Activated T-cell treated with anti-CD3 and anti-CD28 coated beads, Interleukin-2, amount 50 U/mL, for 4 hours (primary cell): Measurements from ENCODE around the gene PHF2. TPM values are rescaled to one million over a fixed set of nuclear protein-coding genes. Genes with fewer than 3 reads are reported as not detected.
A peak's percentile ranks its signal among the peaks of the same experiment; 100 is the strongest.

Experiments used
- ATAC-seq, 2 donors: fragments of 200-7000 bp; cut with Tn5 transposase; one replicate each; pipeline ENCODE4 v1.10.0; 2021
- DNase-seq: peaks from one replicate; pipeline ENCODE4 v3.0.0-alpha.2; 2020
- H3K27me3 Mint-ChIP-seq: one replicate; pipeline ENCODE4 v1.8.0; 2021; ENCODE audit warnings: low read depth, mixed read lengths
- H3K36me3 Mint-ChIP-seq: one replicate; pipeline ENCODE4 v1.8.0; 2022; ENCODE audit warnings: mixed read lengths; ENCODE audit not compliant: insufficient read depth
- H3K4me1 Mint-ChIP-seq: one replicate; pipeline ENCODE4 v1.8.0; 2021; ENCODE audit warnings: low read depth, mixed read lengths
- H3K4me3 Mint-ChIP-seq: one replicate; pipeline ENCODE4 v1.8.0; 2021; ENCODE audit warnings: mild to moderate bottlenecking, moderate library complexity, mixed read lengths
- H3K9me3 Mint-ChIP-seq: one replicate; pipeline ENCODE4 v1.8.0; 2021; ENCODE audit warnings: mixed read lengths
- total RNA-seq, 3 donors: library from RNA; stranded (reverse); gene quantifications; one replicate each; pipeline ENCODE4 v1.2.1, GENCODE V29; 2021

Gene PHF2
- total RNA-seq, 3 donors from 2014 or later = 19.2 to 20.8 (median 20.8) TPM

GRCh38 chr9:93597142-93597706 lies 20.8 kb downstream of the PHF2 start:
- H3K4me1 Mint-ChIP-seq = peaks cover 56% of the 10 kb centered on the region
- H3K9me3 Mint-ChIP-seq = no peaks in the 10 kb centered on the region
- no peak for ATAC-seq

GRCh38 chr9:93597871-93598646 lies 21.7 kb downstream of the PHF2 start:
- H3K4me1 Mint-ChIP-seq = peaks cover 55% of the 10 kb centered on the region
- H3K36me3 Mint-ChIP-seq = no peaks in the 10 kb centered on the region
- DNase-seq = no peak
- no peaks in the 10 kb centered on the region for H3K9me3 Mint-ChIP-seq
- H3K27me3 Mint-ChIP-seq = no peaks in the 10 kb centered on the region
- ATAC-seq = no peak
- H3K4me3 Mint-ChIP-seq = no peak overlapping the region

More at GRCh38 chr9:93597142-93597706, 20.8 kb downstream of the PHF2 start:
- no peaks in the 10 kb centered on the region for H3K36me3 Mint-ChIP-seq
- H3K4me3 Mint-ChIP-seq = no peak overlapping the region
- H3K27me3 Mint-ChIP-seq = no peaks in the 10 kb centered on the region
- DNase-seq = no peak

DNA sequence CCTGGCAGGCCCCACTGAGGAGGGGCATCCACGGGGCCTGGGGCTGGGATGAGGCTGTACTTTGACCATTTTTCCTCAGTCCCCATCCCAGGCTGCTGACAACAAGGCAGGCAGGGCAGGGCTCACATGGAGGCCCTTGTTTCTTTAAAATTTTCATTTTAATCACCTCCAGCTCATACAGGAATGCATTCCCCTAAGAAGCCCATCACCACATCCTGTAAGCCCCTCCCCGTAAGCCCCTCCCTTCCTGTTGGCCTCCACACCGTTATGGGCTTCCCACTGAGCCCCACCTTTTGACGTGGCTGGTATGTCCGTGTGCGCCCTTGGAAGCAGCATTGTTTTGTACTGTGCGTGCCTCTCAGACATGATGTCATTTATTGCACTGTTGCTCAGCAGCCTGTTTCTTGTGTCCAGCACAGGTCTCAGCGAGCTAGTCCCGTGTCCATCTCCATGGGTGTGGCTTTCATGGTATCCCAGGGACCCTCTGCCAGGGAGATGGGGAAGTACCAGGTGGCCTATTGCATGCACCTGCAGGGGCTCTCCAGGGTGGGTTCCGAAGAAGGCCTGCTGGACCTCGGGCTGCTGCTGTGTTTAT lies 22.4 kb downstream of the PHF2 start:
- DNase-seq (no peak), ATAC-seq (peak in 1 of 2 donors; percentile 30)
- peak overlapping the region; percentile 16 for H3K4me3 Mint-ChIP-seq
- no peaks in the 10 kb centered on the region for H3K9me3 Mint-ChIP-seq
- H3K36me3 Mint-ChIP-seq = peaks cover 3% of the 10 kb centered on the region
- peaks cover 55% of the 10 kb centered on the region for H3K4me1 Mint-ChIP-seq
- no peaks in the 10 kb centered on the region for H3K27me3 Mint-ChIP-seq

GRCh38 chr9:93599571-93600403 lies 23.4 kb downstream of the PHF2 start:
- Mint-ChIP-seq H3K9me3 (no peaks in the 10 kb centered on the region), H3K4me1 (peaks cover 55% of the 10 kb centered on the region), H3K36me3 (peaks cover 5% of the 10 kb centered on the region), H3K4me3 (no peak overlapping the region), H3K27me3 (no peaks in the 10 kb centered on the region)
- ATAC-seq = peak in 1 of 2 donors; percentile 38
- no peak for DNase-seq

DNA sequence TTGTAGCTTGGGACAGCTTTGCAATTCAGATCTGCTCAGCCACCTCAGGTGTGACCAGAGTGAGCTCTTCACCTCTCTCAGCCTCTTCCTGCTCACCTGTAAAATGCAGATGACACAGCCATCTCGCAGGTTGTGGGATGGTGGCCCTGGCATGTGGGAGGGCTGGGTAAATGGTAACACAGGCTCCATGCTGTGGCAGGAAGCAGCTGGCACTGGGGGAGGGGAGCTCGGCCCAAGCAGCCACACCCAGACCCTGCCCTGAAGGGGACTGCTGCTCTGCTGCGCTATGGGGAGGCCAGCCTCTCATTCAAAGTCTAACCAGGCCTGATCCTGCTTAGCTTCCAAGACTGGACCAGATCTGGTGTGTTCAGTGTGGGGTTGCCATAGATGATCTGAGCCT lies 24.1 kb downstream of the PHF2 start:
- ATAC-seq (peak in 1 of 2 donors; percentile 19), DNase-seq (no peak)
- Mint-ChIP-seq H3K4me1 (peaks cover 56% of the 10 kb centered on the region), H3K27me3 (no peaks in the 10 kb centered on the region), H3K4me3 (no peak overlapping the region), H3K36me3 (peaks cover 11% of the 10 kb centered on the region), H3K9me3 (peaks cover 3% of the 10 kb centered on the region)

DNA sequence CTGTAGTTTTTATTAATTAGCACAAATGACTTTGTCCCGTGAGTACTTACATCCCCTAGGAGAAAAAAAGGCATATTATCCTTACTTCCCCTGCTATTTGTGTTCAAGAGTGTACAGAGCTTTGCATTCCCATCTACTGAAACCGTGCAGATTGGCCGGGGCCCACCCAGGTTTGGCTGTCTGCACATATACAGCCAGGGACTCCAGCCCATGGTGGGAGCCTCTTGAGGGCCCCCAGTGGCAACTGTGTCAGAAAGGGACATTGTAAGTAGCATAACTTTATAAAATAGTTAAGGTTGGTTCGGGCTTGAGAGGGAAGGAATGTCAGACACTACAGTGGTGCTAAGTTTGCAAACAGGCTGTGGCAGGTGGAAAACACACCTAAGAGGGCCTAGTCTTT lies 24.7 kb downstream of the PHF2 start:
- H3K4me3 Mint-ChIP-seq = no peak overlapping the region

DNA sequence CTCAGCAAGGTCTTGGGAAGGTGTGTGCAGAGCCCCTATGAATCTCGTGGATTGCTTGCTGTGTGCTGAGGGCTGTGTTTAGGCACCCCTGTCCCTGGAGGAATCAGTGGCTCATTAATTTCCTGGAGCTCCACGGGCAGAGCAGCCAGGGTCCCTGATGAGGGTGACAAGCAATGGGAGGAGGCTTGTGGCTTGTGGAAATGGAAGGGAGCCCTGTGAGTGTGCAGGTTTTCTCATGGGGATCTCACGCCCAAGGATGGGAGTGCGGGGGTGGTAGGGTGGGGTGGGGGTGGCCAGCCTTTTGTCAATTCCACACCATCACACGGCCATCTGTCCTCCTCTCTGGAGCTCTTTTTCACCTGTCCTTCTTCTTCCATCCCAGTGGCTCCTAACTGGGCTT lies 25.3 kb downstream of the PHF2 start:
- DNase-seq (no peak), ATAC-seq (no peak)
- H3K4me1 Mint-ChIP-seq = peaks cover 57% of the 10 kb centered on the region
- peaks cover 17% of the 10 kb centered on the region for H3K36me3 Mint-ChIP-seq
- H3K27me3 Mint-ChIP-seq = no peaks in the 10 kb centered on the region
- H3K4me3 Mint-ChIP-seq = no peak overlapping the region
- peaks cover 10% of the 10 kb centered on the region for H3K9me3 Mint-ChIP-seq

More for the DNA sequence above, 24.7 kb downstream of the PHF2 start:
- DNase-seq (no peak), ATAC-seq (no peak)
- no peaks in the 10 kb centered on the region for H3K27me3 Mint-ChIP-seq
- H3K9me3 Mint-ChIP-seq = peaks cover 5% of the 10 kb centered on the region
- H3K4me1 Mint-ChIP-seq = peaks cover 55% of the 10 kb centered on the region
- H3K36me3 Mint-ChIP-seq = peaks cover 13% of the 10 kb centered on the region

GRCh38 chr9:93603011-93603410 lies 26.6 kb downstream of the PHF2 start:
- Mint-ChIP-seq H3K36me3 (peaks cover 18% of the 10 kb centered on the region), H3K27me3 (no peaks in the 10 kb centered on the region), H3K9me3 (peaks cover 14% of the 10 kb centered on the region), H3K4me1 (peaks cover 48% of the 10 kb centered on the region), H3K4me3 (no peak overlapping the region)
- ATAC-seq (no peak), DNase-seq (no peak)

- Mint-ChIP-seq H3K27me3 (no peaks in the 10 kb centered on the region), H3K4me3 (no peak overlapping the region)
Measured at GRCh38 chr9:93603906-93604326, 27.5 kb downstream of the PHF2 start.

GRCh38 chr9:93606187-93606586 lies 29.8 kb downstream of the PHF2 start:
- no peak overlapping the region for H3K4me3 Mint-ChIP-seq
- ATAC-seq = no peak
- H3K9me3 Mint-ChIP-seq = peaks cover 25% of the 10 kb centered on the region

More at GRCh38 chr9:93603906-93604326, 27.5 kb downstream of the PHF2 start:
- Mint-ChIP-seq H3K4me1 (peaks cover 39% of the 10 kb centered on the region), H3K9me3 (peaks cover 14% of the 10 kb centered on the region), H3K36me3 (peaks cover 18% of the 10 kb centered on the region)
- no peak for ATAC-seq
- no peak for DNase-seq

DNA sequence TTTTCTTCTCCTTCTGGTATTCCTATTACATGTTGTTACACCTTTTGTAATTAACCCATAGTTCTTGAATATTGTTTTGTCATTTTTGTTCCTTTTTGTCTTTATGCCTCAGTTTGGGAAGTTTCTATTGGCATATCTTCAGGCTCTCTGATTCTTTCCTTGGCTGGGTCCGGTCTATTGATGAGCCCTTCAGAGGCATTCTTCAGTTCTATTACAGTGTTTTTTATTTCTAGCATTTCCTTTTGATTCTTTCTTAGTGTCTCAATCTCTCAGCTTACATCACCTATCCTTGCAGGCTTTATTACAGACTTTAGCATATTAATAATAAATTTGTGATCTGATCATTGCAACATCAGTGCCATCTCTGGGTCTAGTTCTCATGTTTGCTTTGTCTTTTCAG lies 33.8 kb downstream of the PHF2 start:
- peaks cover 25% of the 10 kb centered on the region for H3K9me3 Mint-ChIP-seq
- no peak for DNase-seq
- H3K4me1 Mint-ChIP-seq = peaks cover 22% of the 10 kb centered on the region
- H3K4me3 Mint-ChIP-seq = no peak overlapping the region
- peaks cover 26% of the 10 kb centered on the region for H3K36me3 Mint-ChIP-seq
- no peaks in the 10 kb centered on the region for H3K27me3 Mint-ChIP-seq
- ATAC-seq = no peak

More at GRCh38 chr9:93606187-93606586, 29.8 kb downstream of the PHF2 start:
- Mint-ChIP-seq H3K4me1 (peaks cover 18% of the 10 kb centered on the region), H3K36me3 (peaks cover 30% of the 10 kb centered on the region), H3K27me3 (no peaks in the 10 kb centered on the region)
- no peak for DNase-seq

GRCh38 chr9:93612052-93612795 lies 35.8 kb downstream of the PHF2 start:
- Mint-ChIP-seq H3K27me3 (no peaks in the 10 kb centered on the region), H3K4me1 (peaks cover 14% of the 10 kb centered on the region), H3K4me3 (no peak overlapping the region), H3K9me3 (peaks cover 15% of the 10 kb centered on the region), H3K36me3 (peaks cover 17% of the 10 kb centered on the region)
- ATAC-seq (peak in 1 of 2 donors; percentile 21), DNase-seq (no peak)

DNA sequence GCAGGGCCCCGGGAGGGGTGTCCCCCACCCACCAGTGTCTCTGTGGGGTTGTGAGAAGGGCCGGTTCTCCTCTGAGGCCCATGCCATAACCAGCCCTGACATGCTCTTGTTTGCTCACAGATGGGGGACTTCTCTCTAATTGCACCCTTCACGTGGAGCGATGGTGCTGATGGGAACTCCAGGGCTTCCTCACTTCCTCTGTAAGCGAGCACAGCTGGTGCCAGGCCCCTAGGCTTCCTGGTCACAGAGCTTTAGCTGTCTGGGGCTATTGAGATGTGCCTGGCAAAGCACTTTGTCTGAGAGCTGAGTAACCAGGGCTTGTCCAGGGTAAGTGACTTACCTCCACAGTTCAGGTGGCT lies 36.4 kb downstream of the PHF2 start:
- Mint-ChIP-seq H3K36me3 (peaks cover 17% of the 10 kb centered on the region), H3K4me3 (no peak overlapping the region), H3K9me3 (peaks cover 12% of the 10 kb centered on the region), H3K4me1 (peaks cover 16% of the 10 kb centered on the region), H3K27me3 (no peaks in the 10 kb centered on the region)
- ATAC-seq (no peak), DNase-seq (no peak)
